GM19463 (cell line): ENCODE measurements around the gene FDPS.

Experiments
- ATAC-seq: cut with Tn5 transposase; IDR thresholded peaks from one replicate; pipeline ENCODE4 v1.9.1; 2021; ENCODE audit warnings: mild to moderate bottlenecking, moderate library complexity; ENCODE audit not compliant: unreplicated experiment

The FDPS gene

GRCh38 chr1:155308493-155309422 lies at the start of gene FDPS:
FDPS (plus strand) TSS chr1:155308866; CDS start chr1:155309790, 924 bp downstream.
- peak; percentile 91 for ATAC-seq

- no peak for ATAC-seq
Measured at GRCh38 chr1:155260276-155260675, 48.4 kb upstream of the FDPS start.

GRCh38 chr1:155261493-155261851 lies 47.2 kb upstream of the FDPS start:
- no peak for ATAC-seq

- ATAC-seq: peak; percentile 96
Measured at GRCh38 chr1:155261852-155262673, 46.6 kb upstream of the FDPS start, which contains the start of gene SCAMP3. SCAMP3 (minus strand) TSS chr1:155262360; CDS start chr1:155262151, 209 bp downstream.

- ATAC-seq: no peak
Measured at GRCh38 chr1:155263067-155263466, 45.6 kb upstream of the FDPS start.

GRCh38 chr1:155266553-155266952 lies 42.1 kb upstream of the FDPS start:
- ATAC-seq: no peak

- no peak for ATAC-seq
Measured at GRCh38 chr1:155267373-155267772, 41.3 kb upstream of the FDPS start.

- ATAC-seq: no peak
Measured at GRCh38 chr1:155268630-155269029, 40.0 kb upstream of the FDPS start.

- ATAC-seq: no peak
Measured at GRCh38 chr1:155269381-155269780, 39.3 kb upstream of the FDPS start.

GRCh38 chr1:155272466-155273342 lies 36.0 kb upstream of the FDPS start:
- peak; percentile 13 for ATAC-seq

GRCh38 chr1:155273343-155274245 lies 35.1 kb upstream of the FDPS start, which contains the start of gene CLK2:
CLK2 (minus strand) TSS chr1:155273504; CDS start chr1:155270977, 2,527 bp downstream.
- ATAC-seq: peak; percentile 85

- peak; percentile 50 for ATAC-seq
Measured at GRCh38 chr1:155277070-155277901, 31.4 kb upstream of the FDPS start, which contains the start of gene HCN3. HCN3 (plus strand) TSS chr1:155277463; CDS start chr1:155277591, 128 bp downstream.

GRCh38 chr1:155277902-155278688 lies 30.6 kb upstream of the FDPS start:
- no peak for ATAC-seq

GRCh38 chr1:155278689-155279160 lies 29.9 kb upstream of the FDPS start:
- no peak for ATAC-seq

- no peak for ATAC-seq
Measured at GRCh38 chr1:155279268-155279667, 29.4 kb upstream of the FDPS start.

- ATAC-seq: no peak
Measured at GRCh38 chr1:155282488-155283091, 26.1 kb upstream of the FDPS start.

GRCh38 chr1:155284476-155284875 lies 24.2 kb upstream of the FDPS start:
- ATAC-seq: no peak
